Liver (tissue), 9 donors: Measurements from ENCODE around the gene CXCR1. TPM values are rescaled to one million over a fixed set of nuclear protein-coding genes. Genes with fewer than 3 reads are reported as not detected.

Experiments
- DNase-seq: peaks from one replicate; pipeline ENCODE4 v3.0.0-alpha.2; 2017; ENCODE audit warnings: low spot score
- H3K27ac ChIP-seq, 2 donors: one replicate each; pipeline ENCODE4 v1.7.0; 2013; ENCODE audit warnings: inconsistent platforms in 2 of 2, low read length in 2 of 2, control low read depth in 1 of 2, low read depth in 1 of 2, mild to moderate bottlenecking in 1 of 2
- H3K27me3 ChIP-seq, 4 donors: one replicate each; pipeline versions ENCODE4 v1.6.1 to v1.7.0; 2013; ENCODE audit warnings: low read length in 3 of 4, inconsistent platforms in 1 of 4, mild to moderate bottlenecking in 1 of 4, moderate library complexity in 1 of 4; ENCODE audit not compliant: control insufficient read depth in 4 of 4, insufficient read depth in 4 of 4
- H3K36me3 ChIP-seq, 4 donors: one replicate each; pipeline versions ENCODE4 v1.6.1 to v1.7.0; 2013; ENCODE audit warnings: low read length in 3 of 4, mild to moderate bottlenecking in 3 of 4, low read depth in 1 of 4, moderate library complexity in 1 of 4; ENCODE audit not compliant: control insufficient read depth in 4 of 4, insufficient read depth in 3 of 4
- H3K4me1 ChIP-seq, 4 donors: one replicate each; pipeline versions ENCODE4 v1.6.1 to v1.7.0; 2013; ENCODE audit warnings: low read length in 3 of 4, mild to moderate bottlenecking in 3 of 4, moderate library complexity in 1 of 4; ENCODE audit not compliant: control insufficient read depth in 4 of 4, insufficient read depth in 4 of 4
- H3K4me3 ChIP-seq, 3 donors: one replicate each; pipeline versions ENCODE4 v1.6.1 to v1.7.0; 2013; ENCODE audit warnings: low read length in 3 of 3, control low read depth in 1 of 3, low read depth in 1 of 3, mild to moderate bottlenecking in 1 of 3
- H3K9ac ChIP-seq, 2 donors: one replicate each; pipeline ENCODE4 v1.7.0; 2013; ENCODE audit warnings: low read length in 2 of 2, mild to moderate bottlenecking in 2 of 2, moderate library complexity in 2 of 2, control low read depth in 1 of 2, low read depth in 1 of 2
- H3K9me3 ChIP-seq, 4 donors: one replicate each; pipeline versions ENCODE4 v1.6.1 to v1.7.0; 2013; ENCODE audit warnings: low read length in 3 of 4; ENCODE audit not compliant: control insufficient read depth in 4 of 4
- EGR1 ChIP-seq, 2 donors: IDR thresholded peaks; 2 replicates each; pipeline ENCODE4 v1.6.1; 2016 to 2018; ENCODE audit warnings: antibody characterized with exemption in 2 of 2, low read depth in 2 of 2
- FOXA1 ChIP-seq: IDR thresholded peaks from 2 replicates; pipeline ENCODE4 v1.6.1; 2016; ENCODE audit warnings: antibody characterized with exemption
- GABPA ChIP-seq, 2 donors: IDR thresholded peaks in 1 of 2; conservative IDR thresholded peaks in 1 of 2; 2 replicates each; pipeline ENCODE4 v1.6.1; 2016; ENCODE audit warnings: antibody characterized with exemption in 2 of 2, mild to moderate bottlenecking in 1 of 2, moderate library complexity in 1 of 2
- HNF4A ChIP-seq, 2 donors: conservative IDR thresholded peaks; 2 replicates each; pipeline ENCODE4 v1.6.1; 2016; ENCODE audit warnings: antibody characterized with exemption in 2 of 2, mild to moderate bottlenecking in 2 of 2
- HNF4G ChIP-seq: IDR thresholded peaks from 2 replicates; pipeline ENCODE4 v1.6.1; 2016; ENCODE audit warnings: antibody characterized with exemption
- JUND ChIP-seq, 2 donors: IDR thresholded peaks; 2 replicates each; pipeline ENCODE4 v1.6.1; 2016; ENCODE audit warnings: antibody characterized with exemption in 2 of 2
- NR2F2 ChIP-seq: IDR thresholded peaks from 2 replicates; pipeline ENCODE4 v1.6.1; 2016; ENCODE audit warnings: antibody characterized with exemption
- RAD21 ChIP-seq, 2 donors: IDR thresholded peaks; 2 replicates each; pipeline ENCODE4 v1.6.1; 2016; ENCODE audit warnings: antibody characterized with exemption in 2 of 2, mild to moderate bottlenecking in 2 of 2
- RXRA ChIP-seq, 2 donors: IDR thresholded peaks; 2 replicates each; pipeline ENCODE4 v1.6.1; 2017 to 2018; ENCODE audit warnings: antibody characterized with exemption in 2 of 2, mild to moderate bottlenecking in 1 of 2
- SP1 ChIP-seq: IDR thresholded peaks from 2 replicates; pipeline ENCODE4 v1.6.1; 2018; ENCODE audit warnings: antibody characterized with exemption, mild to moderate bottlenecking
- TAF1 ChIP-seq: conservative IDR thresholded peaks from 2 replicates; pipeline ENCODE4 v1.6.1; 2016; ENCODE audit warnings: antibody characterized with exemption, mild to moderate bottlenecking
- WGBS: extraction: QIAGEN DNeasy Blood & Tissue Kit; methylation state at CpG from one replicate; pipeline ENCODE4 v1.1.7; 2013; 5-methylcytosine and 5-hydroxymethylcytosine counted together
- polyA plus RNA-seq, 2 donors: library from polyadenylated mRNA; stranded (reverse) in 1 of 2; unstranded in 1 of 2; fragments of 200-250 nt in 1 of 2; fragments of >200 nt in 1 of 2; fragmentation: Nextera tagmentation in 1 of 2; extraction: Ambion mirVana in 1 of 2; gene quantifications; one replicate each; pipeline versions ENCODE4 v1.2.1 to v1.2.3, GENCODE V29; 2013 to 2015
- total RNA-seq, 2 donors: library from RNA; depleted of rRNA; stranded (reverse); fragments of >200 nt; gene quantifications; one replicate each; pipeline ENCODE4 v1.2.3, GENCODE V29; 2014
- TF ChIP-seq, protein P1 (sequence below): IDR thresholded peaks from 2 replicates; pipeline ENCODE4 v1.6.1; 2016; ENCODE audit warnings: antibody characterized with exemption
- TF ChIP-seq, protein P2 (sequence below): IDR thresholded peaks from 2 replicates; pipeline ENCODE4 v1.6.1; 2016; ENCODE audit warnings: antibody characterized with exemption
- TF ChIP-seq, protein P3 (sequence below): IDR thresholded peaks from 2 replicates; pipeline ENCODE4 v1.6.1; 2016; ENCODE audit warnings: antibody characterized with exemption, mild to moderate bottlenecking
- TF ChIP-seq, protein P4 (sequence below): IDR thresholded peaks from 2 replicates; pipeline ENCODE4 v1.6.1; 2016; ENCODE audit warnings: antibody characterized with exemption
- donor health status: healthy.
- donor health status: healthy.
- donor health status: healthy.
- donor health status: healthy.
- donor health status: healthy.

The CXCR1 gene
- total and polyA plus RNA-seq, 4 donors: 0.26 to 1.8 (median 0.71) TPM

DNA sequence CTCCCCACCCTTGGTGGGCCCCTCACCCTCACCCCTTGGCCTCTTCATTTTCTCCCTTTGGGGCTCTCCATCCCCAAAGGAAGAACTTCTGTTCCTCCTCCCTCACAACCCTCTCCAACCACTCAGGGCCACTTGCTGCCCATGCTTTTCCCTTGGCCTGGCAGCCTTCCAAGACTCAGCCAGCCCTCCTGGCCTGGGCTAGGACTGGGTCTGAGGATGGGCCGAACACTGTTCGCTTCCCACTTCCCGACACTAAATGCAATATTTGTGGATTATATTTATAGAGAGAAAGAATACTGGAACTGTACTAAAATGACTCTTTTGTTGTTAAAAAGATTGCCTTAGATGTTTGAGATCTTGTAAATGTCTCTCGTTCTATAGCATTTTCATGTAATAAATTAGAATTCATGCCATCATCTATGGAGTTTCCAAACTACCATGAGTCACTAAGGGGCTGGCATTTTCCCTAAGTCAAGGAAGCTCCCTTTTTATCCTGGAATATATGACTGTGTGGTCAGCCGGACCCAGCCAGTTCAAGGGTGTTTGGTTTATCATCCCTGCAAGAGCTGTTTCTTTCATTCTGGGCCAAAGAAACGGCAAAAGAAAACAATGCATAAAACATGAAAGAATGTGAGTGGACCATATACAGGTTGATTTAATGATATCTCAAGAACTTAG, 37.2 kb downstream of the CXCR1 start (continued):
- TF ChIP-seq, protein P1, sequence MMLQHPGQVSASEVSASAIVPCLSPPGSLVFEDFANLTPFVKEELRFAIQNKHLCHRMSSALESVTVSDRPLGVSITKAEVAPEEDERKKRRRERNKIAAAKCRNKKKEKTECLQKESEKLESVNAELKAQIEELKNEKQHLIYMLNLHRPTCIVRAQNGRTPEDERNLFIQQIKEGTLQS: no peak
- TF ChIP-seq, protein P2, sequence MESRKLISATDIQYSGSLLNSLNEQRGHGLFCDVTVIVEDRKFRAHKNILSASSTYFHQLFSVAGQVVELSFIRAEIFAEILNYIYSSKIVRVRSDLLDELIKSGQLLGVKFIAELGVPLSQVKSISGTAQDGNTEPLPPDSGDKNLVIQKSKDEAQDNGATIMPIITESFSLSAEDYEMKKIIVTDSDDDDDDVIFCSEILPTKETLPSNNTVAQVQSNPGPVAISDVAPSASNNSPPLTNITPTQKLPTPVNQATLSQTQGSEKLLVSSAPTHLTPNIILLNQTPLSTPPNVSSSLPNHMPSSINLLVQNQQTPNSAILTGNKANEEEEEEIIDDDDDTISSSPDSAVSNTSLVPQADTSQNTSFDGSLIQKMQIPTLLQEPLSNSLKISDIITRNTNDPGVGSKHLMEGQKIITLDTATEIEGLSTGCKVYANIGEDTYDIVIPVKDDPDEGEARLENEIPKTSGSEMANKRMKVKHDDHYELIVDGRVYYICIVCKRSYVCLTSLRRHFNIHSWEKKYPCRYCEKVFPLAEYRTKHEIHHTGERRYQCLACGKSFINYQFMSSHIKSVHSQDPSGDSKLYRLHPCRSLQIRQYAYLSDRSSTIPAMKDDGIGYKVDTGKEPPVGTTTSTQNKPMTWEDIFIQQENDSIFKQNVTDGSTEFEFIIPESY: no peak
- TF ChIP-seq HNF4A (conservative IDR thresholded peaks at IDR 0.05) (no peak), JUND (IDR thresholded peaks at IDR 0.05) (no peak), NR2F2 (no peak), EGR1 (IDR thresholded peaks at IDR 0.05; ENCODE audit: low read depth in 2 of 2) (no peak)

DNA sequence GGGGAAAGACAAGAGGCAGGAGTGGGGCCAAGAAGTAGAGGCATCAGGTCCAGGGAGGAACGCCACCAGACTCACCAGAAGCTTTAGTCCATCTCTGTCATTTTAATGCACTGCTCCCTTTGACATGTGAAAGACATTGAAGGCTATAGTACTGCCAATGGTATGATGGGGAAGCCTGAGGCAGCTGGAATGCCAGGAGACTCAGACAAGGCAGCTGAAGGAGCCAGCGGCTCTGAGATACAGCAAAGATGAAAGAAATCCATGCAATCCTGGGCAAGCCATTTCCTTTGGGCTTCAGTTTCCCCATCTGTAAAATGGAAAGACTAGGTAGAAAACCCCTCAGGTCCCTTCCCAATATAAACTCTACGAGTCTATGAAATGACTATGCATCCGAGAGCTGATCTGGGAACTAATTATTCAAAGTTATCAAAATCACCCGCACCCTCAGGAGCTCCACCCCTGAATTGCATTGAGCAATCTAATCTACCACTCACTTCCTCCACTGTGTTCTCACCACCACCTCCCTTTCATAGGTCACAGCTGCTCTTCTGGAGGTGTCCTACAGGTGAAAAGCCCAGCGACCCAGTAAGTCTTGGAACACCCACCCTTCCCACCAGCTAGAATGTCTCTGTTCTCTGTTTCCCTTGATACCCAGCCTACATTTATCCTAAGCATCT, 37.8 kb downstream of the CXCR1 start:
- Histone ChIP-seq H3K4me3 (no peak overlapping the region), H3K9me3 (no peaks in the 10 kb centered on the region), H3K27ac (no peak overlapping the region), H3K27me3 (peaks cover 0 to 7% (median 0%) of the 10 kb centered on the region in 4 donors), H3K36me3 (no peaks in the 10 kb centered on the region), H3K4me1 (no peaks in the 10 kb centered on the region), H3K9ac (peak overlapping the region in 1 of 2 donors; percentile 25)
- TF ChIP-seq JUND (IDR thresholded peaks at IDR 0.05): no peak
- TF ChIP-seq, protein P3, sequence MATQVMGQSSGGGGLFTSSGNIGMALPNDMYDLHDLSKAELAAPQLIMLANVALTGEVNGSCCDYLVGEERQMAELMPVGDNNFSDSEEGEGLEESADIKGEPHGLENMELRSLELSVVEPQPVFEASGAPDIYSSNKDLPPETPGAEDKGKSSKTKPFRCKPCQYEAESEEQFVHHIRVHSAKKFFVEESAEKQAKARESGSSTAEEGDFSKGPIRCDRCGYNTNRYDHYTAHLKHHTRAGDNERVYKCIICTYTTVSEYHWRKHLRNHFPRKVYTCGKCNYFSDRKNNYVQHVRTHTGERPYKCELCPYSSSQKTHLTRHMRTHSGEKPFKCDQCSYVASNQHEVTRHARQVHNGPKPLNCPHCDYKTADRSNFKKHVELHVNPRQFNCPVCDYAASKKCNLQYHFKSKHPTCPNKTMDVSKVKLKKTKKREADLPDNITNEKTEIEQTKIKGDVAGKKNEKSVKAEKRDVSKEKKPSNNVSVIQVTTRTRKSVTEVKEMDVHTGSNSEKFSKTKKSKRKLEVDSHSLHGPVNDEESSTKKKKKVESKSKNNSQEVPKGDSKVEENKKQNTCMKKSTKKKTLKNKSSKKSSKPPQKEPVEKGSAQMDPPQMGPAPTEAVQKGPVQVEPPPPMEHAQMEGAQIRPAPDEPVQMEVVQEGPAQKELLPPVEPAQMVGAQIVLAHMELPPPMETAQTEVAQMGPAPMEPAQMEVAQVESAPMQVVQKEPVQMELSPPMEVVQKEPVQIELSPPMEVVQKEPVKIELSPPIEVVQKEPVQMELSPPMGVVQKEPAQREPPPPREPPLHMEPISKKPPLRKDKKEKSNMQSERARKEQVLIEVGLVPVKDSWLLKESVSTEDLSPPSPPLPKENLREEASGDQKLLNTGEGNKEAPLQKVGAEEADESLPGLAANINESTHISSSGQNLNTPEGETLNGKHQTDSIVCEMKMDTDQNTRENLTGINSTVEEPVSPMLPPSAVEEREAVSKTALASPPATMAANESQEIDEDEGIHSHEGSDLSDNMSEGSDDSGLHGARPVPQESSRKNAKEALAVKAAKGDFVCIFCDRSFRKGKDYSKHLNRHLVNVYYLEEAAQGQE: no peak
- TF ChIP-seq GABPA (IDR thresholded peaks at IDR 0.05 in 1 of 2, conservative IDR thresholded peaks at IDR 0.05 in 1 of 2): no peak
- no peak for TF ChIP-seq RAD21 (IDR thresholded peaks at IDR 0.05)
- TF ChIP-seq EGR1 (IDR thresholded peaks at IDR 0.05; ENCODE audit: low read depth in 2 of 2): no peak
- TF ChIP-seq, protein P4, sequence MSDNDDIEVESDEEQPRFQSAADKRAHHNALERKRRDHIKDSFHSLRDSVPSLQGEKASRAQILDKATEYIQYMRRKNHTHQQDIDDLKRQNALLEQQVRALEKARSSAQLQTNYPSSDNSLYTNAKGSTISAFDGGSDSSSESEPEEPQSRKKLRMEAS: no peak
- no peak for TF ChIP-seq HNF4A (conservative IDR thresholded peaks at IDR 0.05)
- WGBS: 73% methylated on average over 6 of the region's 6 CpGs
- no peak for DNase-seq

DNA sequence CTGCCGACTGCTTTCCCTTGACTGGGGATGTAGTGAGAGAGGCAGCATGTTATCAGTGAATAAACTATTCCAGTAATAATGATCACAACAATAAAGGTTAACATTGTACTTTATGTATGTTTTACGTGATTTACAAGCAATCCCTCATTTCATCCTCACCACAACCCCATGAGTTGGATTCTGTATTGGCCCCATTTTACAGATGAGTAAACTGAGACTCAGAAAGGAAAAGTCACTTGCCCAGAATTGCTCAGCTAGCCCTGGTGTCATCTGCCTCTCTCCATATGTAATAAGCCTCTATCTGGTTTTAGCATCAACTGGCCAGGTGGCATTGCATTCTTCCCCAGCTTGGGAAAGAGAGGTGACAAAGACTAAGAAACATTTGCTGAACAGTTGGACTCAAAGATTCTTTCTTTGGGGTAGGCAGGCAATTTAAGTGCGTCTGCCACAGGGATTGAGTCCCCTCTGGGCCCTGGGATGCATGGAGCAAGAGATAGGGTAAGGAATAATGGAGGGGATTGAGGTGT, 38.8 kb downstream of the CXCR1 start:
- 73% methylated on average over 3 of the region's 3 CpGs for WGBS
- no peak overlapping the region for H3K4me3 ChIP-seq
- TF ChIP-seq RXRA (IDR thresholded peaks at IDR 0.05) (no peak), GABPA (IDR thresholded peaks at IDR 0.05 in 1 of 2, conservative IDR thresholded peaks at IDR 0.05 in 1 of 2) (no peak), NR2F2 (no peak), SP1 (no peak), EGR1 (IDR thresholded peaks at IDR 0.05; ENCODE audit: low read depth in 2 of 2) (no peak), HNF4G (no peak), RAD21 (IDR thresholded peaks at IDR 0.05) (no peak), TAF1 (no peak), HNF4A (conservative IDR thresholded peaks at IDR 0.05) (no peak), FOXA1 (no peak)
- TF ChIP-seq, protein P2: no peak
- TF ChIP-seq, protein P1: no peak

More for the DNA sequence above, 38.8 kb downstream of the CXCR1 start:
- H3K4me1 ChIP-seq: no peaks in the 10 kb centered on the region
- H3K9ac ChIP-seq: no peak overlapping the region
- H3K36me3 ChIP-seq: no peaks in the 10 kb centered on the region
- no peak overlapping the region for H3K27ac ChIP-seq
- H3K9me3 ChIP-seq: no peaks in the 10 kb centered on the region
- DNase-seq: no peak
- peaks cover 0 to 3% (median 0%) of the 10 kb centered on the region in 4 donors for H3K27me3 ChIP-seq
